Putamen (tissue), 1 donor: ENCODE results near the gene FAM107B.

Source experiments
- DNase-seq: peaks from one replicate; pipeline ENCODE4 v3.0.0-alpha.2; 2016; ENCODE audit warnings: low spot score

FAM107B gene

GRCh38 chr10:14556285-14556956, 218.3 kb downstream of the FAM107B start:
- no peak for DNase-seq

- no peak for DNase-seq
Measured at GRCh38 chr10:14555807-14556206, 218.9 kb downstream of the FAM107B start.

DNA sequence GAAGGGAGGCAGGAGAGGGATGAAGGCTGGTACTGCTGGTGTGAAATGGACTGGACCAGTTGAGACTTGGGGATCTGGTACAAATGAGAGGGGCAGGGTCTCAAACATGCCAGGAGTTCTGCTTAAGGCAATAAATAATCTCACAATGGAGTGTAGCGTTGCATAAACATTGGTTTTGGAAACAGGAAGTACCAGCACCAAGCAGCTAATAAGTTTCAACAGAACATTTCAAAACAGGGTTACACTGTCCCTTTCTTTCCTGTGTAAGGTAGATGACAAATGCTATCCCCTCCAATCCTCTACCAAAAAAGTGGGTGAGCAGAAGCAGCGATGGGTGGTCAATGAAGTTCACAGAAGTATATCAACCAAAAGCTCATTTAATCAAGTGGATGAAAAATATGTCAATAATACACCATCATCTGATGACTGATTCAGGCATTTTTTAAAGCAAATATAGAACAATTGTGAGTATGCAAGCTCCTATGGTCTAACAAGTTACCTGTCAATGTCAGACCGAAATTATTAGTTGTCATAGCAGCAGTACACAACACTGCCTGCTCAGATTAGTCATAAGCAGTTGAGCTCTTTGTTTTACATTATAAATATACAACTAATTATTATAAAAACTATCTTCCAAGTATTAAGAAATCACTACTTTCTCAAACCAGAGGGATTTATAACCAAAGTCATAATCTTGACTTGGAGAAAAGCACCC, 220.0 kb downstream of the FAM107B start:
- DNase-seq, result no peak

DNA sequence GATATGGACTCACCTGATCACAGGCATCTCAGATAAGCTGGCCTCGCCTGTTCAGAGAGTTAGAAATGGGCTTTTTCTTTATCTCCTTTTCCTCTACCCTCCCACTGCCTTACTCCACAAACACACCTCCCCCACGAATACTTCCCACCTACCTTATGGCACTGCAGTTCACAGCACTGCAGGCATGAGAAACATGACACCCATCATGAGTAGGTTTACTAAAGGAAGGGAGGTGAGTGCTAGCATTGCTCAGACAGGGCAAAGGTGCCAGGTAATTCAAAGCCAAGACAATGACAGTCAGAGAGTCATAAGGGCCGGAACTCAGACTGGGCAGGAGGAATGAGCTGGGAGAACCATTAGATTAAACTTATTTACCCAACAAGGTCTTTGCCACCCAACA, 220.6 kb downstream of the FAM107B start:
- DNase-seq, result no peak

DNA sequence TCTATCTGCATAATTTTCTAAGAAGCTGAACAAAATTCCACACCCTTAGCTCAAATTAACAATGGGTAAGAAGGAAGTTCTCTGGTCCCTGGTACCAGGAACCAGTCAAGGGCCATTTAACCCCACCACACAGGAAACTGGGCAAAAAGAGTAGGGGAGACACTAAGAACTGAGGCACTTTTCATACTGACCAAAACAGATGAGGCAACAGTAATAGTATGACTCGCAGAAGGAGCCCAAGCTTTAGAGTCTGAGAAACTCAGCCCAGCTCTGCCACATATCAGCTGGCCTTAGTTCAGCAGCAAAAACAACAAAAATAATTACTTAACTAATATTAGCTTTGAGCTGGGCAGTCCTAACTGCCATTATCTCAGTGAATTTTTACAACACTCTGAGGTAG, 221.2 kb downstream of the FAM107B start:
- DNase-seq, result no peak

GRCh38 chr10:14552015-14552414, 222.7 kb downstream of the FAM107B start:
- no peak for DNase-seq

DNA sequence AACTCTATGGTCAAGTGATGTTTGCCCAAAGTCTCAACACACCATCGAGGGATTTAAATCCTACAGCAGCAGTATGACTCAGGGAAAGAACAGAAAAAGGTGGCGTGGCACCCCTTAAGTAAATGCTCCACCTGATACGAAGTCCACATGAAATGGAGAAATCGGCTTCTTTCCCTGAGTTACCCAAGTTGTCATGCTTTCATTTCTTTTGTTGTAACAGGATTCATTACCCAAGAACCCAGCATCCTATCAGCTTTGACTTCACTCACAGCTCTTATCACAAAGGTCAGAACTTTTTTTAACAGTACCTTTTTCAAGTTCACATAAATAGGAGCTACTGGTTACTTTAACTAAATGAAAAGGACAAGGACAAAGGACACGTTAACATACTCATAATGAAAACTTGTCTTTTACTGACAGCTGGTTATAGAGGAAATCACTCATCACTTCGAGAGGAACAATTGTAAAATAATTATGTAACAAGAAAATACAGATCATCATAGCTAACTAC, 224.2 kb downstream of the FAM107B start:
- DNase-seq, result no peak

DNA sequence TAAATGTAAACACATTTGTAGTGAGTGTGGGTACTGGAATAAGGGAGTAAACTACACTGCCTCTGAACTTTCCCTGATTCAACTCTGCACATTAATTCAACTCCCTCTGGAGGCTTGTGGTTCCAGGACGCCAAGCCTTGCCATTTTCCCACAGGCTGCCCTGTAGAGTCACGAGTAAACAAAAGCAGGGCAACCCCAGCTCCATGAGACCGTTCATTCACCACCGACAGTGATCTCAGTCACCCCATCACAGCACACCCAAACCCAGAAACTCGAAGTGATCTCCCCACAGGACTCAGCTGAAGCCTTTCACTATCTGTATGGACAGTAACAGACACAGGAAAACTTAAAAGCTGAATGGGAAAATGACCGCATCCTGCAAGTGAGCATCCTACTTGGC, 225.2 kb downstream of the FAM107B start:
- DNase-seq, result no peak

DNA sequence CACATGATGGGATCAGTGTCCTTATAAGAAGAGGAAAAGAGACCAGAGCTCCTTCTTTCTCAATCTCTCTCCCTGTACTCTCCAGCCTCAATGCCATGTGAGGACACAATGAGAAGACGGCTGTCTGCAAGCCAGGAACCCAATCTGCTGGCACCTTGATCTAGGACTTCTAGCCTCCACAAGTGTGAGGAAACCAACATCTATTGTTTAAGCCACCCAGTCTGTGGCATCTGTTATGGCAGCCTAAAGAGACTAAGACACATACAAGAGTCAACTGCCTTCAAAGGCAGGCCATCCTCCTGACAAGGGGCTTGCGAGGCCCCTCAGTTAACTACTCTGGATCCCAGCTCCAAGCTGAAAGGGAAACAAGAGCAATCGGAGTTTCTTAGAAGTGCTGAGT, 225.7 kb downstream of the FAM107B start:
- no peak for DNase-seq

- DNase-seq, result no peak
Measured at GRCh38 chr10:14548474-14548873, 226.2 kb downstream of the FAM107B start.

GRCh38 chr10:14547816-14548215, 226.9 kb downstream of the FAM107B start:
- DNase-seq, result no peak

DNA sequence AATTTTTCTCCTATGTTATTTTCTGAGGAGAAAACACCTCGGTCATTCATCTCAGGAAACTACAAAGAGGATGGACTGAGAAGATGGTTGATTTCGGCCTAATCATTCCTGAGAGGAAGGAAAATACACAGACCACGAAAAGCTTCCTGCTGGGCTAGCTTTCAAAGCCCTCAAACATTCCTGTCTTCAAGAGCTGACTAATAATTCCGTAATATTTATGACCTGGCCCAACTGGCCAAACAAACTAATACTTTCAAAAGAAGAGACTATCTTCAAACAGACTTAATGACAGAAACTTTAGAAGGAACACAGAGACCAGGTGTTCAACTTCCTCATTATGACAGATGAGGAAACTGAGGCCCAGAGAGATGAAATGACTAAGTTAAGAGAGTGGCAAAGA, 228.9 kb downstream of the FAM107B start:
- DNase-seq, result no peak

- no peak for DNase-seq
Measured at GRCh38 chr10:14543904-14544210, 230.8 kb downstream of the FAM107B start.

DNA sequence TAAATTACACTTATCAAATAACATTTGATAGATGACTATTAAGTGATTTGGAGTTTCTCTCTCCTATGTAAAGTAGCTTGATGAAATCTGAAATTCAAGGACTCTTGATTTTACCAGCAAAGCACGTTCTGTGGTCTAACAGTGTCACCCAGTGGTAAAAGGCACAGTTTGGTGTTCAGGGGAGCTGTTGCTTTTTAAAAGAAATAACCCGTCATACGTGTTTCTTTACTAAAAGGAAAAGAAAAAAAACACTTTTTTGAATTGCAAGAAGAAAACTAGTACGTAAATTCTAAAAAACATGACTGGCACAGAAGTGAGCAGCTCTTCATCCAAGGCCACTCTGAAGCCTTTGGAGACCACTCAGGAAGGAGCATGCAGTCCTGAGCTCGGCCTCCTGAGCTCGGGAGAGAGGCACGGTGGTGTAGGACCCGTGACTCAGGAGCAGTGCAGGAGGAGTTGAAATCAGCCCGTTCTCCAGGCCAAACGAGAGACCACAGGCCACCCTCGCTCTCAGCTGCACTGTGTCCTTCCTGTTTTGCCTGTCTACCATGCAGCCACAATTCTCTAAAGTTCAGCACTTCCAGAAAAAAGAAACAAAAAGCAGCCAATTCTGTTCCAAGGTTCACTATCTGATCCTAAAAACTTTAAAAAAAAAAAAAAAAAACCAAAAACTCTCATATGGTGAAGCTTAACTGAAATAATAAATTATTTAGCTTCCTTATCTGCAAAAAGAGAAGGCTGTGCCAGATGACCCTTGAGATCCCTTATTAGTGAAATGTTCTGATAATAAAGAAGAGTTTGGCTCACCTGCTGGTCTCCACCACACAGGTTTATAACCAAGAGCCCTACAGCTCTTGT, 231.4 kb downstream of the FAM107B start:
- no peak for DNase-seq

DNA sequence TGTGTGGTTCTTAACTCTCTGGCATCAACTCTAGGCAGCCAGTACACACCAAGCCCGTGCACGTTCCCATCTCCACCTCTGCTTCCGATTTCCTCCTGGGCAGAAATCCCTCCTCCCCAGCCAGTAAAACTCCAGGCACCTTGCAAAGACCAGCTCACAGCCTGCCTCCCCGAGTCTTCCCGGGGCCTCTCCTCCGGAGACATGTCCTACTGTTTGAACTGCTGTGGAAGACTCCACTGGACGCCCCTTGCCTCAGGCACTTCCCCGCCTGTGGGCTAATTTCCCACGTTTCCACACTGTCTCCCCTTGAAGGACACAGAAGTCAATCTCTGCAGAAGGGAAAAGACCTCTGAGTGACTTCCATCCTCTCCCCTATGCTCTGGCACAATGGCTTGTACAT, 233.3 kb downstream of the FAM107B start:
- DNase-seq, result no peak

DNA sequence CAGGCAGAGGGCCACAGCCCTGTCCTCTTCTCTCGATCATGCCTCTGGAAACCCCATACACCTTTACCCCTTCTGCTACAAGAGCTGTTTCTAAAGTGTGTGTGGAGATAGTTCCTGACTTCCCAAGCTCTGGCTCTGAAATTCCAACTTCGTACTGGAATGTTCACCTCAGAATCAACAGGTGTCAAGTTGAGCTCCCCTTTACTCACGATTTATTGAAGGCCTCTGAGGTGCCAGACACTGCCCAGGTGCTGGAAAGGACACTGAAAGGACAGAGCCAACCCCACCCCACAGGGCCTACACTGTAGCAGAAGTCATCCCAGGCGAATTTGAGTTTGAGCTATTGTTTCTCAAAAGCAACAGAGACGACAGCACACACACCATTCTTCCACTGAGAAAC, 234.1 kb downstream of the FAM107B start:
- DNase-seq, result no peak

GRCh38 chr10:14540062-14540461, 234.6 kb downstream of the FAM107B start:
- DNase-seq, result no peak

GRCh38 chr10:14539176-14539575, 235.5 kb downstream of the FAM107B start:
- DNase-seq, result no peak

GRCh38 chr10:14536241-14537213, 238.2 kb downstream of the FAM107B start:
- no peak for DNase-seq

- no peak for DNase-seq
Measured at GRCh38 chr10:14535457-14536130, 239.1 kb downstream of the FAM107B start.

DNA sequence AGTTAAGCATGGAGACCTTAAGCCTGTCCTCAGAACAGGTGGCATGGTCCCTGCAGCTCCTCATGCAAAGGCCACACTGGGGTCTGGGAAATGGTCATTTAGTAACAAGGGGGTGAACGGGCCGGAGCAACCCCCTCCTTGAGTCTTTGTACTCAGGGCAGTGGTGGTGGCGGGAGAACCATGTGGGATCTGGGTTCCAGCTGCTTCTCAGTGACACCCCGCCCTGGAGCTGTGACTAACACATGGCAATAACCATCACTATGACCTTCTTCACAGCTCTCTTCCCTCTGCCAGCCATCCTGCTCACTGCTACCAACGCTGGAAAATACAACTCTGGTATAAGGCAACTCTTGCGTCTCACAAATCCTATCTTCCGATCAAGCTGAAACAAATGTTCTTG, 240.5 kb downstream of the FAM107B start:
- no peak for DNase-seq
